IMR-90 (cell line): ENCODE measurements around the gene RFPL2. TPM values are rescaled to one million over a fixed set of nuclear protein-coding genes. Genes with fewer than 3 reads are reported as not detected.

Source experiments
- ATAC-seq: fragments of 200-7000 bp; cut with Tn5 transposase; 2 replicates; pipeline ENCODE4 v1.9.1; 2020; ENCODE audit warnings: low read depth, mild to moderate bottlenecking, moderate library complexity
- BruUV-seq: library from RNA; stranded (reverse); fragments of 400-500 nt; replicated peaks from 2 replicates; lab custom pipeline; 2021; lab: Mats Ljungman, UMichigan
- CTCF ChIA-PET: fragments of 300-600 bp; formaldehyde crosslinking; extraction: SDS; loops from one replicate; lab custom pipeline; 2021; ENCODE audit warnings: antibody characterized with exemption; lab: Yijun Ruan, JAX
- POLR2A ChIA-PET: fragments of 300-600 bp; sonication (Branson Sonifier 250); formaldehyde crosslinking; loops from one replicate; lab custom pipeline; 2022; ENCODE audit warnings: antibody characterized with exemption; ENCODE audit not compliant: unreplicated experiment; lab: Charles Lee
- DNase-seq: peaks from one replicate; pipeline ENCODE4 v3.0.0; 2013
- H2AFZ ChIP-seq: replicated peaks from 2 replicates; pipeline ENCODE3; 2013; ENCODE audit warnings: low read length, mild to moderate bottlenecking; ENCODE audit not compliant: poor library complexity
- H2AK5ac ChIP-seq: 2 replicates; pipeline ENCODE4 v1.6.1; 2013; ENCODE audit warnings: low read depth, low read length, inconsistent platforms
- H2AK9ac ChIP-seq: replicated peaks from 2 replicates; pipeline ENCODE3; 2013; ENCODE audit warnings: mild to moderate bottlenecking, low read depth, low read length, moderate library complexity; ENCODE audit not compliant: poor library complexity
- H2BK120ac ChIP-seq: 2 replicates; pipeline ENCODE4 v1.6.1; 2013; ENCODE audit warnings: low read depth, low read length, inconsistent platforms
- H2BK15ac ChIP-seq: 3 replicates; pipeline ENCODE4 v1.6.1; 2013; ENCODE audit warnings: low read depth, low read length, inconsistent platforms
- H2BK20ac ChIP-seq: 2 replicates; pipeline ENCODE4 v1.6.1; 2013; ENCODE audit warnings: low read depth, mild to moderate bottlenecking, inconsistent platforms, low read length, moderate library complexity
- H2BK5ac ChIP-seq: 2 replicates; pipeline ENCODE4 v1.6.1; 2013; ENCODE audit warnings: mild to moderate bottlenecking, low read depth, low read length, inconsistent platforms; ENCODE audit not compliant: poor library complexity, severe bottlenecking
- H3K14ac ChIP-seq: replicated peaks from 2 replicates; pipeline ENCODE4 v1.6.1; 2013; ENCODE audit warnings: low read depth, low read length, inconsistent platforms
- H3K18ac ChIP-seq: 2 replicates; pipeline ENCODE4 v1.6.1; 2013; ENCODE audit warnings: low read depth, low read length, control low read depth
- H3K23ac ChIP-seq: 2 replicates; pipeline ENCODE4 v1.6.1; 2013; ENCODE audit warnings: low read depth, low read length, inconsistent platforms
- H3K27ac ChIP-seq: 2 replicates; pipeline ENCODE4 v1.5.1; 2013; ENCODE audit warnings: mild to moderate bottlenecking, control low read depth, low read length; ENCODE audit not compliant: insufficient read depth
- H3K27me3 ChIP-seq: 2 replicates; pipeline ENCODE4 v1.6.1; 2013; ENCODE audit warnings: low read length; ENCODE audit not compliant: control insufficient read depth, insufficient read depth
- H3K36me3 ChIP-seq: 2 replicates; pipeline ENCODE4 v1.6.1; 2013; ENCODE audit warnings: low read length, mixed read lengths; ENCODE audit not compliant: control insufficient read depth, insufficient read depth
- H3K4ac ChIP-seq: 2 replicates; pipeline ENCODE4 v1.6.1; 2013; ENCODE audit warnings: low read depth, low read length, inconsistent platforms
- H3K4me1 ChIP-seq: 2 replicates; pipeline ENCODE4 v1.6.1; 2013; ENCODE audit warnings: low read length, mixed read lengths; ENCODE audit not compliant: control insufficient read depth, insufficient read depth
- H3K4me2 ChIP-seq: 2 replicates; pipeline ENCODE4 v1.6.1; 2013; ENCODE audit warnings: low read depth, mild to moderate bottlenecking, control low read depth, low read length, moderate library complexity
- H3K4me3 ChIP-seq: 2 replicates; pipeline ENCODE4 v1.5.1; 2013; ENCODE audit warnings: low read depth, mild to moderate bottlenecking, control low read depth, low read length, moderate library complexity; ENCODE audit not compliant: insufficient read depth
- H3K56ac ChIP-seq: 2 replicates; pipeline ENCODE4 v1.6.1; 2013; ENCODE audit warnings: low read length, inconsistent platforms; ENCODE audit not compliant: insufficient read depth; ENCODE audit errors: extremely low read depth
- H3K79me1 ChIP-seq, 2 experiments: 2 replicates each; pipeline ENCODE4 v1.6.1; 2013; ENCODE audit warnings: low read length in 2 of 2, inconsistent platforms in 1 of 2, low read depth in 1 of 2
- H3K9ac ChIP-seq: 2 replicates; pipeline ENCODE4 v1.6.1; 2013; ENCODE audit warnings: low read depth, low read length, control low read depth
- H3K9me1 ChIP-seq: 2 replicates; pipeline ENCODE4 v1.6.1; 2013; ENCODE audit warnings: low read length, inconsistent platforms; ENCODE audit not compliant: insufficient read depth
- H3K9me3 ChIP-seq: 2 replicates; pipeline ENCODE4 v1.6.1; 2013; ENCODE audit warnings: low read length; ENCODE audit not compliant: control insufficient read depth, insufficient read depth
- H4K20me1 ChIP-seq: 2 replicates; pipeline ENCODE4 v1.6.1; 2013; ENCODE audit warnings: low read length, inconsistent platforms; ENCODE audit not compliant: insufficient read depth
- H4K5ac ChIP-seq: 2 replicates; pipeline ENCODE4 v1.6.1; 2013; ENCODE audit warnings: mild to moderate bottlenecking, low read depth, low read length, control low read depth
- H4K8ac ChIP-seq, 2 experiments: 2 replicates each; pipeline ENCODE4 v1.6.1; 2013; ENCODE audit warnings: low read depth in 2 of 2, low read length in 2 of 2, control low read depth in 1 of 2, inconsistent platforms in 1 of 2
- H4K91ac ChIP-seq: 2 replicates; pipeline ENCODE4 v1.6.1; 2013; ENCODE audit warnings: low read depth, low read length, inconsistent platforms; ENCODE audit not compliant: insufficient read depth
- BHLHE40 ChIP-seq: fragments of 150-350 bp; IDR thresholded peaks from 2 replicates; pipeline ENCODE4 v1.6.1; 2016; ENCODE audit warnings: mild to moderate bottlenecking, low read depth, low read length
- CEBPB ChIP-seq: IDR thresholded peaks from 2 replicates; pipeline ENCODE4 v1.6.1; 2012; ENCODE audit warnings: low read depth, low read length, improper control_type of control experiment
- CHD1 ChIP-seq: IDR thresholded peaks from 2 replicates; pipeline ENCODE4 v1.6.1; 2012; ENCODE audit warnings: low read depth, low read length, improper control_type of control experiment
- FOS ChIP-seq: fragments of 150-350 bp; IDR thresholded peaks from 2 replicates; pipeline ENCODE4 v1.6.1; 2016; ENCODE audit warnings: low read depth, low read length
- MAFK ChIP-seq: IDR thresholded peaks from 2 replicates; pipeline ENCODE4 v1.6.1; 2012; ENCODE audit warnings: low read depth, low read length, improper control_type of control experiment
- MAZ ChIP-seq: IDR thresholded peaks from 2 replicates; pipeline ENCODE4 v1.6.1; 2012; ENCODE audit warnings: low read depth, mild to moderate bottlenecking, low read length, improper control_type of control experiment, moderate library complexity, borderline replicate concordance
- MXI1 ChIP-seq: IDR thresholded peaks from 2 replicates; pipeline ENCODE4 v1.6.1; 2012; ENCODE audit warnings: low read depth, mild to moderate bottlenecking, low read length, moderate library complexity, borderline replicate concordance
- NFE2L2 ChIP-seq: fragments of 150-350 bp; IDR thresholded peaks from 2 replicates; pipeline ENCODE4 v1.6.1; 2016; ENCODE audit warnings: low read depth, mild to moderate bottlenecking, low read length
- RAD21 ChIP-seq: IDR thresholded peaks from 2 replicates; pipeline ENCODE4 v1.6.1; 2012; ENCODE audit warnings: low read length, improper control_type of control experiment
- RFX5 ChIP-seq: IDR thresholded peaks from 2 replicates; pipeline ENCODE4 v1.8.0; 2012; ENCODE audit warnings: low read depth, mild to moderate bottlenecking, low read length, moderate library complexity
- SMC3 ChIP-seq: fragments of 150-350 bp; IDR thresholded peaks from 2 replicates; pipeline ENCODE4 v1.6.1; 2016; ENCODE audit warnings: low read depth, mild to moderate bottlenecking, antibody characterized with exemption, low read length, moderate library complexity
- WGBS, 2 experiments: methylation state at CpG; one replicate each; pipeline versions ENCODE4 v1.1.5 to v1.1.7; 2013; ENCODE audit warnings: missing lambda C conversion rate in 2 of 2; ENCODE audit not compliant: insufficient read length in 1 of 2; ENCODE audit errors: extremely low coverage in 2 of 2; 5-methylcytosine and 5-hydroxymethylcytosine counted together
- dilution Hi-C: fragments of 300-500 bp; cut with HindIII; formaldehyde crosslinking; loops from one replicate; pipeline ENCODE4 v1.14.3; 2018; ENCODE audit warnings: low sequenced_read_pairs; ENCODE audit not compliant: unreplicated experiment
- in situ Hi-C: fragments of 300-500 bp; cut with MboI; formaldehyde crosslinking; loops from 3 replicates; pipeline ENCODE4 v1.14.3; 2019; ENCODE audit warnings: low sequenced_read_pairs, inconsistent platforms, mixed read lengths
- intact Hi-C: fragments of 100-400 bp; cut with micrococcal nuclease; formaldehyde crosslinking; loops from 2 replicates; pipeline ENCODE4 v1.10.0; 2022
- polyA plus RNA-seq, 3 experiments: library from polyadenylated mRNA; depleted of rRNA; stranded (reverse); fragments of >200 nt; gene quantifications; 2 replicates each; pipeline ENCODE4 v1.2.3, GENCODE V29; 2012; ENCODE audit warnings: low replicate concordance in 1 of 3
- total RNA-seq: library from RNA; depleted of rRNA; stranded (reverse); fragments of >200 nt; gene quantifications from 2 replicates; pipeline ENCODE4 v1.2.3, GENCODE V29; 2012
- TF ChIP-seq, protein P1 (sequence below): conservative IDR thresholded peaks from 2 replicates; pipeline ENCODE4 v1.5.1; 2012; ENCODE audit warnings: mild to moderate bottlenecking, low read depth, low read length, improper control_type of control experiment

Gene RFPL2
- total and polyA plus RNA-seq, 2 of the 4 experiments (the other 2 are of a cell fraction): not detected

DNA sequence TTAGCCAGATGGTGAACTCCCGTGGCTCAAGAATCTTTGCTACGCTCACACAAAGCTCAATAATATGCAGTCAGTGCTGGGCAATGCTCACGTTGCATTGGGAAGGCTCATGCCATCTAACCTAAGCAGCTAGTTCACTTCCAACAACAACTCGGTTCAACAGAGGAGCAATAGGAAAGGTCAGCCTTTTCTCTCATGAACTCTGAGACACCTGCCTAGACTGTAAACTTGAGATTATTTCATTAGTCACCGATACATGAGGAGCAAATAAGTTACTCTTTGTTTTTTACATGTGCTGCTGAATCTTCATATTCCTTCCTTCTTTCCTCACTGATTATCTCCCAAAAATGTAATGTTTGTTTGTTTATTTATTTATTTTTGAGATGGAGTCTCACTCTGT, 41.3 kb upstream of the RFPL2 start:
- no peak for DNase-seq
- H3K56ac ChIP-seq: no peak overlapping the region
- H3K18ac ChIP-seq: no peak overlapping the region
- H3K4me2 ChIP-seq: no peak overlapping the region
- H3K4me1 ChIP-seq: no peaks in the 10 kb centered on the region
- no peaks in the 10 kb centered on the region for H3K79me1 ChIP-seq
- no peak overlapping the region for H3K4ac ChIP-seq
- dilution Hi-C loops (no loop called here), in situ Hi-C loops (loop anchor here (10.0 kb wide), 1 partner anchor 241 kb away; no protein-coding TSS in a partner anchor), intact Hi-C loops (no loop called here)
- no peak overlapping the region for H4K8ac ChIP-seq
- no peaks in the 10 kb centered on the region for H4K20me1 ChIP-seq
- no peak overlapping the region for H2AK5ac ChIP-seq
- no peak overlapping the region for H3K27ac ChIP-seq
- no peak for ATAC-seq
- POLR2A ChIA-PET: no interaction called here
- H3K27me3 ChIP-seq: no peaks in the 10 kb centered on the region
- H2AFZ ChIP-seq: no peak overlapping the region
- H2BK20ac ChIP-seq: no peak overlapping the region
- H3K9ac ChIP-seq: no peak overlapping the region
- no peak overlapping the region for H2AK9ac ChIP-seq
- H4K5ac ChIP-seq: no peak overlapping the region
- BruUV-seq: no TSS peak
- H3K14ac ChIP-seq: no peak overlapping the region
- no peak overlapping the region for H3K23ac ChIP-seq
- TF ChIP-seq, protein P1, sequence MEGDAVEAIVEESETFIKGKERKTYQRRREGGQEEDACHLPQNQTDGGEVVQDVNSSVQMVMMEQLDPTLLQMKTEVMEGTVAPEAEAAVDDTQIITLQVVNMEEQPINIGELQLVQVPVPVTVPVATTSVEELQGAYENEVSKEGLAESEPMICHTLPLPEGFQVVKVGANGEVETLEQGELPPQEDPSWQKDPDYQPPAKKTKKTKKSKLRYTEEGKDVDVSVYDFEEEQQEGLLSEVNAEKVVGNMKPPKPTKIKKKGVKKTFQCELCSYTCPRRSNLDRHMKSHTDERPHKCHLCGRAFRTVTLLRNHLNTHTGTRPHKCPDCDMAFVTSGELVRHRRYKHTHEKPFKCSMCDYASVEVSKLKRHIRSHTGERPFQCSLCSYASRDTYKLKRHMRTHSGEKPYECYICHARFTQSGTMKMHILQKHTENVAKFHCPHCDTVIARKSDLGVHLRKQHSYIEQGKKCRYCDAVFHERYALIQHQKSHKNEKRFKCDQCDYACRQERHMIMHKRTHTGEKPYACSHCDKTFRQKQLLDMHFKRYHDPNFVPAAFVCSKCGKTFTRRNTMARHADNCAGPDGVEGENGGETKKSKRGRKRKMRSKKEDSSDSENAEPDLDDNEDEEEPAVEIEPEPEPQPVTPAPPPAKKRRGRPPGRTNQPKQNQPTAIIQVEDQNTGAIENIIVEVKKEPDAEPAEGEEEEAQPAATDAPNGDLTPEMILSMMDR: no peak
- TF ChIP-seq CEBPB (no peak), FOS (no peak), RAD21 (no peak), CHD1 (no peak), MXI1 (no peak), MAFK (no peak), MAZ (no peak), SMC3 (no peak), NFE2L2 (no peak), BHLHE40 (no peak), RFX5 (no peak)
- H3K9me3 ChIP-seq: no peaks in the 10 kb centered on the region
- no peak overlapping the region for H2BK15ac ChIP-seq
- H2BK120ac ChIP-seq: no peak overlapping the region
- H3K4me3 ChIP-seq: no peak overlapping the region
- H3K36me3 ChIP-seq: no peaks in the 10 kb centered on the region
- CTCF ChIA-PET: no interaction called here
- no peak overlapping the region for H2BK5ac ChIP-seq
- WGBS, 2 experiments: 25% methylated on average over 2 of the region's 5 CpGs; no CpG with 5 or more reads in 1 of the 2 experiments
- no peaks in the 10 kb centered on the region for H3K9me1 ChIP-seq
- H4K91ac ChIP-seq: no peak overlapping the region
